HG03045 (cell line): ENCODE measurements around the gene NGDN.
"Not testable (repeated sequence)": the region's sequence is repeated elsewhere in the genome, so short reads cannot be mapped to it uniquely, and the experiment has no call there.

ENCODE experiments used
- ATAC-seq: cut with Tn5 transposase; IDR thresholded peaks from one replicate; pipeline ENCODE4 v1.9.1; 2021; ENCODE audit warnings: mild to moderate bottlenecking, moderate library complexity; ENCODE audit not compliant: unreplicated experiment

Gene NGDN

DNA sequence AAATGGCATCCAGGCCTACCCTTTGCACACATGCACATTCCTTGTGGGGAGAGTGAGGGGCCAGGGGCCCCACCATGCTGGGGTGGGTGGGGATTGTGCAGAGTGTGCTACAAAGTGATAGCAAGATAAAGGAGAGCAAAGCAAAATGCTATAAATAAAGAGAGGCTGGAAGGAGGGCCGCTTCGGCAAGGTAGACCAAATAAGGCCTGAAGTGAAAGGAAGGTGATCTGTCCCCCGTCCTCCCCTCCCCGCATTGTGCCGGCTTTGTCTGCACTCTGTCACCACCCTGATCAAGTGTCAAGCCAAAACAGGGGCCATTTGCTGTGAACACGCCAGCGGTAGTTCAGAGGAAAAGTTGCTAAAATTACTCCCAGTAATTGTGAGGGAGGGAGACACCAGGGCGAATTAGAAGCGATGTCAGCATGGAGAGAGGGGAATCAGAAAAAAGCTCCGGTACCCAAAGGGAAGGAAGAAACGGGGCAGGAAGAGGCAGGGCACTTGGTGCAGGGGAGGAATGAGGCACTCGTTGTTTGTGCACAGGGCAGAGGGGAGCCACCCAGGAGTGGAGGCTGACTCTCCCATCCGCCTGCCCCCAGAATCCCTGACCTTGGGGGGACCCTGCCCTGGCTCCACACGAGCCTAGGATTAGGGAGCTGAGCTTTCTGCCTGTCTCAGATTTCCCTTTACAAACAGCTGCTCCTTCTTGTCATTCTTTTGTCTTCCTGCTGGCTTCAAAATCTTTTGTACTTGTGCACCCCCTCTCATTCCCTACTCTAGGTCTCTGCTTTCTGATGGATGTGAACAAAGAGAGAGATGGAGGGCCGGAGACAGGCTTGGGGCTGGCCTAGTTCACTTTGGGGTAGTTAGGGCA, 31.2 kb upstream of the NGDN start:
- ATAC-seq, result no peak

DNA sequence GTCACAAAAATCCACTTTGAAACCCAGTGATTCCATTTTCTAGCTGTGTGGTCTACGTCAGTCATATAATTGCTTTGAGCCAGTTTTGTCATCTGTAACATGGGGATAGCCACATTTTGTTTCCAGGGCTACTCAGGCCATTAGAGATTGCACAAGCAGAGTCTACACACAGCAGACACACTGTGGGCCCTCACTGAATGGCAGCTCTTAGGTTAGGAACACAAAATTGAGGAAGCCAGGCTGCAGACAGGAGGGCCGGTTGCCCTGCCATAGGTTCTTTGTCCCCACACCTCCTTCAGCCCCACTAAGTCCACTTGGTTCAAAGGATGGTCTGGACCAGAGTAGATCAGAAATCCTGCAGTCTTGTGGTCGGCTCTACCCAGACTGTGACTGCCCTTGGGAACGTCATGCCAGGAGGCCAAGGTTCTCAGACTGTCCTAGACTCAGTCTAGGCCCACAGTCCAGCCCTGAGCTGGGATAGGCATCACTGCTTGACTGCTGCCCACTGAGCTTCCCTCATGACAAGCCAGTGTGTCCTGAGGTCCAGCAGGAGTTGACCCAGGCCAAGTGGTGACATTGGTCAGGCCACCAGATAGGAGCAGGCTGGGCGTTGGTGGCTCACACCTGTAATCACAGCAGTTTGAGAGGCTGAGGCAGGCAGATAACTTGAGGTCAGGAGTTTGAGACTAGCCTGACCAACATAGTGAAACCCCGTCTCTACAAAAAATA, 30.2 kb upstream of the NGDN start:
- ATAC-seq, result no peak

DNA sequence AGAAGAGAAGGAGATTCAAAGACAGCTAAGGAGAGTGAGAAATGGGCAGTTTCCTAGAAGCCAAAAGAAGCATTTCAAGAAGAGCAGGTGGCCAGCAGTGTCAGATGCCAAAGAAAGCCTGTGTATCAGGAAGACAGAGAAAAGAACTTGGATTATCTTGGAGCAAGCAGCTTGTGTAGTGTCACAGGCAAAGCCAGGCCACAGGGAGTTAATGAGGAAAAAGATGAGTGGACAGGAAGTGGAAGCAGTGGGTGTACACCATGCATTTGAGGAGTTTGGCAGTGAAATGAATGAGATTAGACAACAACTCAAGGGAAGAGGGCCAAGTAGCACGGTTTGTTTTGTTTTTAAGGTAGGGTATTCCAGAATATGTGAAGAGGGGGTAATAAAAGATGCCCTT, 28.4 kb upstream of the NGDN start:
- no peak for ATAC-seq

DNA sequence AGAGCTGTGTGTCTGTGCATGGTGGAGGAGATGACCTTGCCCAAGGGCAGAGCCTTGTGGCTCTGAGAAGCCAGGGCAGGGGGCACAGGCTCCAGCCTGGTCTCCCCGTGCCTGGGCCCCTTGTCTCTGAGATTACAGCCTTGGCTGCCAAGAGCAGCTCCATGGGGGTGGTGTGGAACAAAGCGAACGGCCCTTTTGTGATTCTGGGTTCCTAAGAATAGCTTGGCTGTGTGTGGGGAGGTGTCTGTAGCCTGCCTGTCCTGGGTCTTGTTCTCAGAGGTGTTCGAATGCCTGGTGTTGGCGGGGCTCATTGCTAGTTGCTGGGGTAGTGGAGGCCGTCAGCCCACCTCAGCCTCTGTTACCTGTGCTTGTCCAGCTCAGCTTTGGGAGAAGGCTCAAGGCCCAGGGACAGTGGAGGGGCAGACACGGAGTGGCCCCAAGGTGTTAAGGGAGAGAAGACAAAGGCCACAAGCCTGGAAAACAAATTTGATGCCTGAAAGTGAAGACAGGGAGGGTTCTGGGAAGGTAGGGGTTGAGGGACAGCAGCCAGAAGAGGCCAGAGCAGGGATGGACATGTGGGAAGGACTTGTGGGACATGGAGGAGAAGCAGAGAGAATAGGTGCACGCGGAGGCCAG, 26.7 kb upstream of the NGDN start:
- ATAC-seq, result no peak

DNA sequence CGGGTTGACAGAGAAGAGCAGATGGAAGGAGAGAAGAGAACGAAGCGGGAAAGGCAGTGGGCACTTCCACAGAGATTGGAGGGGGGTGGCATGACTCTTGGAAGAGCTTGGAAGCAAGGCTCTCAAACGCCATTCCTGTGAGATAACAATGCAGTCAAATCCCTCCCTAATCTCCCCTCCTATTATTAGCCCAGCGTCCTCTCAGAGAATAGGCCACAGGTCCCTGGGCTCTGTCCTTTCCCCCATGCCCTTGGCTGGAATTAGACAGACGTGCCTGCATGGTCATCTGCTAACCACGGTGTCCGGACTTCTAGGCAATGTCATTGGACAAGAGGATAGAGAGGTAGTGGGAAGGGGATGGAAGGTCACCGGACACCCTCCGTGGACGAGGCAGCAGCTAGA, 26.1 kb upstream of the NGDN start:
- no peak for ATAC-seq

DNA sequence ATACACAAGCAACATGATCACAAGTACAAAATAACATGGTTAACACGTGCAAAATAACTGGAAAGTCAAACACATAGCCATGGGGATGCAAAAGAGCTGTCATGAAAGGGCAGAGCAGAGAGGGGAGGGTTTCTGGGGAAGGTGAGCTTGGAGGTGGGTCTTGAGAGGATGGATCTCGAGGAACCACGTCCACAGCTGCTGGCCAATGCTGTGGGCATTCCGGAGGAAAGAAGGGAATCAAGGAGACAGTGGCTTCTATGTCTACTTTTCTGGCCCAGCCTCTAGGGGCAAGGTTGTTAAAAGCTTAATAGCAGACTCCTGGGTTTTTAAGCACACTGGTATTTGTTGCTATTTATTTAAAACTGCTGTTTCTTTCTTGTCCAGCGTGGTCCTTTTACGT, 25.6 kb upstream of the NGDN start:
- no peak for ATAC-seq

DNA sequence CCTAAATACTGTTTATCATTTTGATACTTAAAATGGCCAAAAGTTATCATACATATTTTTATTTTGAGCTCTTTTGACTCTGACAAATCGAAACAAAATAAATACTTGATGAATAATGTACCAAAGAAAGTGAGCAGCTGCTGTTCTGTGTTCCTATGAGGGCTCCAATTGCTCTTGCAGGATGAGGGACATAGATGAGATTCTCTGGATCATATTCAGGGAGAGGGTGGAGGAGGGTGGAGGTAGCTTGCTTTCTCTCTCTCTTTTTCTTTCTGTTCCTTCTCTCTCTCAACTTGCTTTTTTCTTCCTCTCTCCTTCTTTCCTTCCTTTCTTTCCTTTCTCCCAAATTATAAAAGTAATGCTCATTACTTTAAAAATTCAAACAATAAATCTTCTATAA, 25.2 kb upstream of the NGDN start:
- no peak for ATAC-seq

DNA sequence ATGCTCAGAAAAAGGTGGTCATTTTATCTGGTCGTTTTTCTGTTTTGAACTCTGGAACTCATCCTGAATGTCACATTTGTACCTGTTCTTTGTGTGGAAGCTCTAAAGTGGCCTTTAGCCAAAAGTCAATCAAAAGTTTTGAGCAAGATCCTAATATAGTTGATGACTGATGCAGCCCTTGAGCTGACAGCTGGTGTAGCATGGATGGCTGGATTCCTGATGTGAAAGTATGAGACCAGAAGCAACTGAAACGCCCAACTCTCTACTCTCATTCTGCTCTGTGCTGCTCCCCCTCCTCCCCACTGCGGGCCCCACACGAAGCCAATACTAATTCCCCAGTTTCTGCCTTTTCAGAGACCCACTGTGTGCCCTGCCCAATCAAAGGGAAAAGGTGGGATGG, 23.7 kb upstream of the NGDN start:
- no peak for ATAC-seq

DNA sequence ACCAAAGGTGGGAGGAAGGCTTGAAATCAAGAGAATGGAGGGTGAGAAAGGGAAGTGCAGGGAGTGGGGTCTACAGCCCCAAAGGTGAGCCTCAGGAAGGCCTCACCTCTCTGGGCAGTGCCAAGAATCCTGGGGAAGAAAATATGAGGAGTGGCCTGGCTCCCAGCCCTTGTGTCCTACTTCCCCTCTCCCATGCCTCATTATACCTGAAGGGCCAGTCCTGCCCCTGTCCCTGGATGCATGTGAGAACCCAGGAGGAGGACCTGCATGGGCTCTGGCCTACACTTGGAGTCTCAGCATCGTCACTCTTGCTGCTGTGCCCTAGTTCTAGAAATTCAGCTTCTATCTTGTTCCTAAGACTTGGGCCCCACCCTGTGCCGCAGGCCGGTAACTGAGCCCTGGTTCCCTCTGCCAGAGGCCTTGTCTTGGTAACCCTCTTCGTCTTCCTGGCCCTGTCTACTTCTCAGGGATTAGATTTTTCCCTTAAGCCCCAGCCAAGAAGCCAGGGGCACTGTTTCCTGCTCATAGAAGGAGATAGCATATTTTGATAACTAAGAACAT, 23.1 kb upstream of the NGDN start:
- no peak for ATAC-seq

DNA sequence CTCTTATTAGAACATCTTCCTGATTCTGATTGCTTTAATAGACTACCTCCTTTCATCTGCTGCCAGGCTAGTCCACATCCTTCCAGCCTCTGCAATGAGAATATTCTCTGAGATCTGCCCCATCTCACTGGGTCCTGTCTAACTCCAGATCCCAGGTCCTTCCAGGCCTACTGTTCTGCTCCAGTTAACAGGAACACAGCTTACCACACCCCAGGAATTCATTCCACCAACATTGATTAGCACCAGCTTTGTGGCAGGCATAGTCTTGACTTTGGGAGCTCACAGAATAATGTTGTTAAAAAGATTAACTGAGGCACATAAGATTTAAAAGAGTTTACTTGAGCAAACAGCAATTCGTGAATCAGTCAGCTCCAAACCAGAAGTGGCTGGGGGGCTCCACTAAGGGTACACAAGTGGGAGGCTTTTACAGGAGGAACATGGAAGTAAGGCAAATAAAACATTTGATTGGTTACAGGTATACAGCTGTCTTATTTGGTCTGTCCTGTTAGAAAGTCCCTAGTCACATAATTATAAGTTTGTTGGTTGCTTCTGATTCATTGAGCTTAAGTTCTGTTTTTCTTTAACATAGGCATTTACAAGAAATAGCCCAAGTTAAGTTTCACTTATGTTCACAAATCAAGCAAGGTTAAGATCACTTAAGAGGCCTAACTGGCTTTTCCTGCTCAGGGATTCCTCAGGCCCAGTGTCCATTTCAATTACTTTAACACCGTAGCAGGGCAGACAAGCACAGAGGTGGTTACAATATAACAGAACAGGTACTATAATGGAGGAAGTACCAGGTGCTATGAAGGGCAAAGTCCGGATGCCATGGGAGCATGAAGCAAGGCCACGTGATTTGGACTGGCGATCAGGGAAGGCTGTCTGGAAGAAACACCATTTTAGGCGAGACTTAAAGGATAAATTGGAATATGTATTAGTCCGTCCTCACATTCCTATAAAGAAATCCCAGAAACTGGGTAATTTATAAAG, 21.8 kb upstream of the NGDN start:
- ATAC-seq, result no peak

DNA sequence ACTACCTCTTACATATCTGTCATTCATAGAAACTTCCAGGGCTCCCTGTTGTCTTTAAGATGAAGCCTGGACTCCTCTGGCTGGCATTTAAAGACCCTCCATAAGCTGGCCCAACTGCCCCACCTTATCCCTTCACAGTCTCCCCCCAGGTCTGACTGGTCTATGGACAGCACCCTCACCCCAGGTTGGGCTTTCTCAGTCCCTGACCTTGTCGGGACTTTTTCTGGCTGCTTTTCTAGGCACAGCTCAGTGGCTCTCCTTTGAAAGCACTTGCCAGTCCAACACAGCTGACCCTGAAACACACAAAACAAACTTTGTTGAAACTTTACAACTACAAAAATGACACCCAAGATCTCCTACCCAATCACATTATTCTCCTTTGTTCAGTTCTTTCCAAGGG, 20.2 kb upstream of the NGDN start:
- ATAC-seq, result no peak

DNA sequence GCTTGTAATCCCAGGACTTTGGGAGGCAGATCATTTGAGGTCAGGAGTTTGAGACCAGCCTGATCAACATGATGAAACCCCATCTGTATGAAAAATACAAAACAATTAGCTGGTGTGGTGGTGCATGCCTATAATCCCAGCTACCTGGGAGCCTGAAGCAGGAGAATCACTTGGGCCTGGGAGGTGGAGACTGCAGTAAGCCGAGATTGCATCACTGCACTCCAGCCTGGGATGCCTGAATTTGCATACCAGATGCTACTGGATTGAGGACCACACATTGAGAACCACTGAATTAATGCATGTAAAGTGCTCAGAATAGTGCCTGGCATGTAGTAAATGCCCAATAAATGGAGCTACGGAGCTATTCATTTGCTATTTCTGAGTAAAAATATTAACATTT, 19.1 kb upstream of the NGDN start:
- ATAC-seq, result no peak

DNA sequence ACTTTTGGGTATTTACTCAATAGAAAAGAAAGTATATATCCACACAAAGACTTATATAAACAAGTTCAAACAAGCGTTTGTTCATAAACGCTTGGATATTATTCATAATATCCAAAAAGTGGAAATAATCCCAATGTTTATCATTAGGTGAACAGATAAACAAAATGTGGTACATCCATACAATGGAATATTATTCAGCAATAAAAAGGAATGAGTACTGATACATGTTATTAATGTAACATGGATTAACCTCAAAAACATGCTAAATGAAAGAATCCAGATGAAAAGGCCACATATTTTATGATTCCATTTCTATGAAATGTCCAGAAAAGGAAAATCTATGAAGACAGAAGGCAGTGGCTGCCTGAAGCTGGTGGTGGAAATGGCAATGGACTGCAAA, 17.3 kb upstream of the NGDN start:
- no peak for ATAC-seq

DNA sequence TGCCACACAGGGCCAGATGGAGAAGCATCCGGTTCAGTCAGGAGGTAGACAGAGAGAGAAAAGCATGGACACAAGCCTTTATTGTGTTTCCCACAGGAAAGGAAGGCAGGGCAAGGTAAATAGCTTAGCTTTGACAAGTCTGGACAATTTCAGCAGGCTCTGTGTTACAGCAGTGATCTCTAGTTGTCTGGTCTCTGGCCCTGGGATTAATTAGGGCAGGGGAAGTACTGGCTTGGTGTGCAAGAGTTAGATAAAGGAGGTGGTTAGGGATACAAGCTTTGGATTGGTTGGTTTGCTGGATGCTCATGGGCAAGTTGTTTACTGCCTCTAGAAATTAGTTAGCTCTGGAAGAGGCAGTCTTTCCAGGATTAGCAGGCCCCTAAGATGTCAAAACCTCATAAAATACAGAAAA, 15.1 kb upstream of the NGDN start:
- no peak for ATAC-seq

DNA sequence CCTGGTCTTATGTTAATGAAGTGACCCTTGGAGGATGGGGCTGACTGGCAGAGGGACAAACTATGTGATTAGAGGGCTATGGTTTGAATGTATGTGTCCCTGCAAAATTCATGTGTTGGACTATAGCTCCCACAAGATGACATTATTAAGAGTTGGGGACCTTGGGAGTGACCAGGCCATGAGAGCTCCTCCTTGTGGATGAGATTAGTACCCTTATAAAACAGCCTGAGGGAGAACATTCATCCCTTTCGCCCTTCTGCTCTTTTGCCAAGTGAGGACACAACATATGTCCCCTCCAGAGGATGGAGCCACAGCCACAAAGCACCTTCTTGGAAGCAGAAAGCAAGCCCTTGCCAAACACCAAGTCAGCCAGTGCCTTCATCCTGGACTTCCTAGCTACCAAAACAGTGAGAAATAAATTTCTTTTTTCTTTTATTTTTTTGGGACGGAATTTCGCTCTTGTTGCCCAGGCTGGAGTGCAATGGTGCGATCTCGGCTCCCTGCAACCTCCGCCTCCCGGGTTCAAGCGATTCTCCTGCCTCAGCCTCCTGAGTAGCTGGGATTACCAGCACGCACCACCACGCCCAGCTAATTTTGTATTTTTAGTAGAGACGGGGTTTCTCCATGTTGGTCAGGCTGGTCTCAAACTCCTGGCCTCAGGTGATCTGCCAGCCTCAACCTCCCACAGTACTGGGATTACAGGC, 12.5 kb upstream of the NGDN start:
- ATAC-seq, result not testable (repeated sequence)

DNA sequence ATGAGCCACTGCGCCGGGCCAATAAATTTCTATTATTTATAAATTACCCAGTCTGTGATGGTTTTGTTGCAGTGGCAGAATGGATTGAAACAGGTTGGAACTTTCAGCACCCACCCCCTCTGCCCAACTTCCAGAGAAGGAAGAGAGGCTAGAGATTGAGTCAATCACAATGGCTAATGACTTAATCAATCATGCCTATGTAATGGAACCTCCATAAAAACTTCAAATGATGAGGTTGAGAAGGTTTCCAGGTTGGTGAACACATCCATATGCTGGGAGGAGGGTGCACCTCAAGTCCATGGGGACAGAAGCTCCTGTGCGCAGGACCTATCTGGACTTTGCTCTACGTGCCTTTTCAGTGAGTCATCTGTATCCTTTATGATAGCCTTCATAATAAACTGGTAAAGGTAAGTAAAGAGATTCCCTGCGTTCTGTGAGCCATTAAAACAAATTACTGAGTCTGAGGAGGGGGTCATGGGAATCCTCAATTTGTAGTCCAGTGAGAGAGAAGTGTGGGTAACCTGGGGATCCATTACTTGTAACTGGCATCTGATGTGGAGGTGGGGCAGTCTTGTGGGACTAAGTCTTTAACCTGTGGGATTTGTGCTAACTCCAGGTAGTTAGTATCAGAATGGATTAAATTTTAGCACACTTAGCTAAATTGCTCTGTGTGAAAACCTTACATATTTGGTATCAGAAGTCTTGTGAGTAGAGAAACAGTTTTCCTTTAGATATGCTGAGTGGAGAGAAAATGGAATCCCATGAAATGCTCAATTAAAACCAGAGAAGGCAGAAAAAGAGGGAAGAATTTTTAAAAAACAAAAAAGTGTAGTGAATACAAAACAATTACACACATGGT, 11.7 kb upstream of the NGDN start:
- ATAC-seq, result no peak

DNA sequence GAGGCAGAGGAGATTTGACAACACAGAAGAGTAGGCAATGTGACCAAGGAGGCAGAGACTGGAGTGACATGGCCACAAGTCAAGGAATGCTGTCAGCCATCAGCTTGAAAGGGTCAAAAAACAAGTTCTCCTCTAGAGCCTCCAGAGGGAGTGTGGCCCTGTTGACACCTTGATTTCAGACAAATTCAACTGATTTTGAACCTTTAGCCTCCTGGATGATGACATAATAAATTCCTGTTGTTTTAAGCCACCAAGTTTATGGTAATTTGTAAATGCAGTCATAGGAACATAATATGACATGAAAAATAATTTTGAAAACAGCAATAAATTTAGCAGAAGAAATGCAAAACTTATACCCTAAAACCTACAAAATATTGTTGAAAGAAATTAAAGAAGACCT, 8.5 kb upstream of the NGDN start:
- ATAC-seq, result no peak

DNA sequence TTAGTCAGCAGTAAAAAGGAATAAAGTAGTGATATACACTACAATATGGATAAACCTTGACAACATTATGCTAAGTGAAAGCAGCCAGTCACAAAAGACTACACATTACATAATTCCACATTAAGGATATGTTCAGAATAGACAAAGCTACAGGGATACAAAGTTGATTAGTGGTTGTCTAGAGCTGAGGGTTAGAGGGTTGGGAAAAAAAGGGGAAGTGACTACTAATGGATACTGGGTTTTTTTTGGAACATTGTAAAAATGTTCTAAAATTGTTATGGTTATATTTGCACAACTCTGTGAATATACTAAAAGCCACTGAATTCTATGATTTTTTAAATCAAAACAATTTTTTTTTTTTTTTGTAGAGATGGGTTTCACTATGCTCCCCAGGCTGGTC, 4.8 kb upstream of the NGDN start:
- no peak for ATAC-seq

DNA sequence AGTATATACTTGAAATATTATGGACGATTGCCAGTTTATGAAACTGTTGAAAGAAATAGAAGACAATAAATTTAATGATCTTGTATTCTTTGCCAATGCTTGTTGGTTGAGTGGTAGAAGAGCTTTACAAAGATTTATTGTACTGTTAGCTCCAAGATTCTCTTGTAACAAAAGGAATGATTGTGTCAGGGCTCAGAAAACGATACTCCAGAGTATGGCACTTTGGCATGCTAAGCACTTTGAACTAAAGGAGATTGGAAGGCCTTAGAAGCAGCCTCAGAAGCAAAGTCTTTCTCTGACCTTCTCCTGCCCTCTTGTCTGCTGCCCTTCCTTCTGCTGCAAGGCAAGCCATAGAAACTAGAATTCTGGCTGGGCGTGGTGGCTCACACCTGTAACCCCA, 4.2 kb upstream of the NGDN start:
- ATAC-seq, result no peak
